Lower leg skin (tissue), 3 donors: ENCODE data around the gene TIMD4.

Source experiments
- POLR2A ChIP-seq, 2 donors: fragments of 450-650 bp; IDR thresholded peaks; one replicate each; pipeline ENCODE4 v1.6.1; 2016 to 2017; ENCODE audit warnings: antibody characterized with exemption in 2 of 2, mild to moderate bottlenecking in 1 of 2, moderate library complexity in 1 of 2
- TF ChIP-seq, protein P1 (sequence below), 3 donors: fragments of 450-650 bp; IDR thresholded peaks; one replicate each; pipeline ENCODE4 v1.5.1; 2016; ENCODE audit warnings: antibody characterized with exemption in 3 of 3, mild to moderate bottlenecking in 3 of 3, moderate library complexity in 2 of 3

DNA sequence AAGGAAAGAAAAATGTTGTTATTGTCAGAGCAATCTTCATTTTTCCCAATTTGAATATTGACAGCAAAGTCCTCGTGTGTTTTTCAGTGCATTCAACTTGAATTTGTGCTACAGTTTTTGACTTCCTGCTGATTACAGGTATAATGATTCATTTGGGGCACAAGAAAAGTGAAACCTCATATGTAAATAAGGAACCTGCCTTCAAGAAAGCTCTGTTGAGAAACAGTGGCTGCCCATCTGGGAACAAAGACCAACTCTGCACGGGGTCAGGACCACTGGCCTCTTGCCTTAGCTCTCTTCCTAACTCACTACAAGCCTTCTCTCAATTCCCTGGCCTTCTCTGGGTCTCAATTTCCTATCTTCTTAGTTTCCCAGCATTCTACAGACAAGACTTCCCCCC, 21.0 kb downstream of the TIMD4 start:
- TF ChIP-seq, protein P1, sequence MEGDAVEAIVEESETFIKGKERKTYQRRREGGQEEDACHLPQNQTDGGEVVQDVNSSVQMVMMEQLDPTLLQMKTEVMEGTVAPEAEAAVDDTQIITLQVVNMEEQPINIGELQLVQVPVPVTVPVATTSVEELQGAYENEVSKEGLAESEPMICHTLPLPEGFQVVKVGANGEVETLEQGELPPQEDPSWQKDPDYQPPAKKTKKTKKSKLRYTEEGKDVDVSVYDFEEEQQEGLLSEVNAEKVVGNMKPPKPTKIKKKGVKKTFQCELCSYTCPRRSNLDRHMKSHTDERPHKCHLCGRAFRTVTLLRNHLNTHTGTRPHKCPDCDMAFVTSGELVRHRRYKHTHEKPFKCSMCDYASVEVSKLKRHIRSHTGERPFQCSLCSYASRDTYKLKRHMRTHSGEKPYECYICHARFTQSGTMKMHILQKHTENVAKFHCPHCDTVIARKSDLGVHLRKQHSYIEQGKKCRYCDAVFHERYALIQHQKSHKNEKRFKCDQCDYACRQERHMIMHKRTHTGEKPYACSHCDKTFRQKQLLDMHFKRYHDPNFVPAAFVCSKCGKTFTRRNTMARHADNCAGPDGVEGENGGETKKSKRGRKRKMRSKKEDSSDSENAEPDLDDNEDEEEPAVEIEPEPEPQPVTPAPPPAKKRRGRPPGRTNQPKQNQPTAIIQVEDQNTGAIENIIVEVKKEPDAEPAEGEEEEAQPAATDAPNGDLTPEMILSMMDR (IDR thresholded peaks at IDR 0.05): no peak
- TF ChIP-seq POLR2A (IDR thresholded peaks at IDR 0.05): no peak
